Stimulated activated CD8-positive, alpha-beta memory T cell treated with anti-CD3 and anti-CD28 coated beads, Interleukin-7, amount 100 ng/mL, for 48 hours (primary cell): ENCODE data around the gene BCAR3.

Experiments
- DNase-seq, 2 donors: peaks; one replicate each; pipeline ENCODE4 v3.0.0-alpha.2; 2020; ENCODE audit warnings: low read depth in 1 of 2; ENCODE audit errors: extremely low read depth in 1 of 2

The BCAR3 gene

DNA sequence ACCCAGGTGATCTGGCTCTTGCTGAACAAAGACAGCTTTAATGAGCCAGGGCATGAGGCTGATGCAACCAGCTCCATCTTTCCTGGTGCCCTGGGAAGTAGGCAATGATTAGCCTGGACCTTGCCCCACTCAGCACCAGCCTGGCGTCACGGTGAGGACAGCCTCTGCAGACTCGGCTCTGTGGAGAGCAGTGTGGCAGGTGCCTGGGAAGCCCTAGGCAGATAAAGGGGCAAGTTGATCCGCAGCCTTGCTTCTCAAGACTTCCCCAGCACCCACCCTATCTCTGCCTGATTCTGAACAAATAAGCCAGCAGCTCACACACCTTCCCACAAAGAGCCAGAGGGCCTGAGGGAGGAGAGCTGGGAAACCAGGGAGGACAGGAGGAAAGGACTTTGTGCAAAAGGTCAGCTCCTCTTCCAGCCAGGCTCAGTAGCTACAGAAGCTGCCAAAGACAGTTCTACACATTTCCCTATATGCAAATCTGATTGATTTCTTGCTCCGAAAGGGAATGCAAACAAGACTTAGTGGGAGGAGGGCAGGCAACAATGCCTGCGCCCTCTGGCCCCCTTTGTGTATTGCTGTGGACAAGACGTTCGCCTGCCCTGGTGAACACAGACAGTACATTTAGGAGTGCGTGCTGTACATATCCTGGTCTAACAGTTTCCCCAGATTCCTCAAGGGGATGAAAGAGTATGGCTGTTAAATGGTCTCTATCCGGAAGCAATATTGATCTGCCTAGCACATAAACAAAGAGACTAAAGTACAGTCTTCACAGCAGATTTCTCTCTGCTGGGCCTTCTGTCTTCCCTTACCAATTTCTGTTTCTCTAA lies 63.8 kb downstream of the BCAR3 start:
- DNase-seq, result no peak

DNA sequence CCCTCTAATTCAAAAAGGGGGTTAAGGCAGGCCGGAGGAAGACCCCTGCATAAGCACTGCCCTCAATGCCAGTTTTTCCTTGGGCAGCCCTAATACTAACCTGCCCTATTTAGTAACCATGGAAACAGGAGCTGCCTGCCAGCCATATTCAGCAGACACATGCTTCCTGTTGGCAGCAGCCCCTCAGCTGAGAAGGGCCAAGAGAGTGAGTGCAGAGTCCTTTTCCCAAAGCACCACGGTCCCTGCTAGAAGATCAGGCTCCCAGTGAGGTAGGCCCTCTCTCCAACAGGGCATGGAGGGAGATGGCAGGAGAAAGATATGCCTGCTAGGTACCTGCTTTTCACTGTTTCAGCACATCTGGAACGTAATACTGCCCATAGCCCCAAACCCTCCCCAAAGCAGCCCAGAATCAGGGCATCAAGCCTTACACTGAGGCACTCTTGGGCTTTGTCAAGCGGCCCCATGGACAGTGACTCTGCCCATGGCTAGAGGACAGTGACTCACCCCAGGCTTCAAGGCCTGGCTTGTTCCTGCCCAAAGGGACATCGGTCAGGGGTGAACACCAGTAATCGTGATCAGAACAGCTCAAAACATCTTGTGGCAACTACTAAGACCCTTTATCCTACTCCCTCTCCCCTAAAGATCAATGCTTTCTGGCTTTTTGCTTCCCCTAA lies 64.5 kb downstream of the BCAR3 start:
- DNase-seq, result no peak

DNA sequence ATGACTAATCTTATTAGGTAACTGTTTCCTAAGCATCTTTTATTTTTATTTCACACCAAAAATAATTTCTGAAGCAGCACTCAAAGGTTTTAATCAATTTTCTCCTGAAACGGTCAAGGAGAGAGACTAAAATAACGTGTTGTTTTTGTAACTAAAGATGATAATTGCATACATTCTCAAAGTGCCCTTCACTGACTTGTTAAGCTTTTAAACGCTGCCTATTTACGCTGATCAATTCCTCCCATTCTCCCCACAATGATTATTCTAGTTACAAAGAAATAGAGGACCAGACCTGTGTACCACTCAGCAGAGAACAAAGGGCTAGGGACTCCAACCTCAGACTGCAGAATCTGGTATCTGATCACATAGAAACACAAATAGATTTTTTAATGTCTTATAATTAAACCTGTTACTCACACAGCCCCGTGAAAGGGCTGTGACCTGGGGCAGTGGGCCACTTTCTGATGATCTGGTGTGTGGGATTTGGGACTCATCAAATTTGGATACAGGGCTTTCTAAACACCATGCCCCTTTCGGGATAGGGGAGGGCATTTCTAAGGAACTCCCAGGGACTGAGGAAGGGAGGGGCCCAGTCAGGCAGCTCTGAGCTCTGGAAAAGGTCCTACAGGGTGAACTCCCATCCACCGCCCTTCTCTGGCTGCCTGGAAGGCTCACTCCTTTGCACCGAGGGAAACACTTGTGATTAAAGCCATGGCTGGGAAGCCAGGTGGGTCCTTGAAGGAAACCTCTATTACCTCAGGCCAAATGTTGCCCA lies 65.2 kb downstream of the BCAR3 start:
- DNase-seq, result no peak

DNA sequence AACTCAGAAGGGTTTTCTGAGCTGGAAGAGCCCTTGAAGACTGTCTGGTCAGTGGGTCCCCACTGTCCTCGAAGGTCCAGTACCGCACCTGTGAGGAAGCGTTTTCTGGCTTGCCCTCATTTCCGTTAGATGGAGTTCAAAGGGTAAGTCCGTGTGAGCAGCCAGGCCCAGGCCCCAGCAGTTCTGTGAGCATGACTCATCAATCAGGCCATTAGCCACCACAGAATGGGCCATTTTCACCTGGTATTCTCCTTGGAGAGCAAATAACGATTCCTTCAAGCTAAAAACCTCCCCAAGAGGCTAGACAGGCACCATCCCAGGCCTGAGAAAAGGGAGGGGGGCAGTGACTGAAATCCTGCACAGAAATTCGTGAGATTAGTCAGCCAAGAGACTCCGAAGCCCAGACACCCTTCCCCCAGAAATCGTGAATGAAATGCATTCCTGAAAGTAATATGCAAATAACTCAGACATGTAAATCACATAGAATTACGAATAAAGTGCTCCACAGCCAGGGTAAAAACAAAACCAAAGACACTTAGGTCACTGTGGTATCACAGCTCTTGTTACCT lies 66.0 kb downstream of the BCAR3 start:
- peak in 1 of 2 donors; percentile 62 for DNase-seq

DNA sequence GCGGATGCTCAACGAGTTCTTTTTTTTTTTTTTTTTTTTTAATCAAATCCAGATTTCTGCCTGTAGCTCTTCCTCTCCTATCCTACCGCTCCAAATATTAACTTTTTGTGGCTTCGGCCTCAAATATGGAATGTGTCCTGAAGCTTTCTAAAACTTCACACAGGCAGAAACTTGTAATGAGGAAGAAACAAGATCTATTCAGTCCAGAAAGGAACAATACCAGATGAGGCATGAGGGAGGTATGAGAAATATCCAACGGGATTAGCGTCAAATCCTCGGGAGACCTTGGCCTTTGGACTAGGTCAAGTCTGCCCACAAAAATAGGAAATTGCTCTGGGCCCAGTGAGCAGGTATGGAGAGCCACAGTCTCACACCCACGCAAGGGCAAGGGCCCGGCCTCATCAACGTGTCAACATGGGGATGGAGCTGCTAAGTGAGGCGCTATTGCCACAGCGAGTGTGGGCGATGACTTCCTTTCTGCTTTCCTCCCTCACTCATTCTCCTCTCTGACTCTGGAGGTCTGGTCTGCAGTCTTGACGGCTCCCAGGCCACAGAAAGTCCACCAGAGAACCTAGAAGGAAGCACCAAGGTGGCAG lies 66.6 kb downstream of the BCAR3 start:
- DNase-seq, result peak; percentile 56 to 63

DNA sequence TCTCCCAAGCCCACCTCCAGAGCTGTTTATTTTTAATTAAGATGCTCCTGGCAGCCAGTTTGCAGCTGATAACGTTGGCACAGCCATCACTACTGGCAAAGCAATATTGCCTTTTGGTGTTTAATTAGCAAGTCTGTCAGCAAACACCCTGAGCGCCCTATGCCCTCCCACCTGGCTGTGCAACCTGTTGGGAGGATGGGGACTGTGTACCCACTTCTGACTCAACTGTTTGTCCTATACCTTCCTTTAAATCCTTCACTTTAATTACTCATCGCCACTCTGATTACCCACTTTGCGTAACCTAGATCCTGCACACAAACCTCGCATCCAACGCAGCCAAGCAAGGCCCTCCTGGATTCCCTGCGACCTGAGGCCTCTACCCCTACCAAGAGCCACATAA lies 67.1 kb downstream of the BCAR3 start:
- no peak for DNase-seq

DNA sequence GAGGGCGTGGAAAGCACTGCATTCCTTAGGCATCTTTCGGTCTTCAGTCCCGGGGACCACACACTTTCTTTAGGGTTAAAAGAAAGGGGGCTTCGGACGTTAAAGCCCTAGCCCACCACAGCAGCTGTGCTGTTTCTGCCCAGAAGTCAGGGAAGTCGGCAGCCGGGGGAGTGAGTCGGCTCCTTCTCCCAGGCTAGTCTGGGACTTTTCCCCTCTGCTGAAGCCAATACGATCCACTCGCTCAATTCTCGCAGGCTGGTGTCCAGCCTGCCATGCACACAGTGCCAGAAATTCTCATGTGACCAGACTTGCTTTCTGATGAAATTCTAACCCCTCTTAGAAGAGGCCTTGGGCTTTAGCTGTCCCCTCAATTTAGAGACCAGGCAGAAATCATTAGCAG lies 67.7 kb downstream of the BCAR3 start:
- DNase-seq, result no peak

DNA sequence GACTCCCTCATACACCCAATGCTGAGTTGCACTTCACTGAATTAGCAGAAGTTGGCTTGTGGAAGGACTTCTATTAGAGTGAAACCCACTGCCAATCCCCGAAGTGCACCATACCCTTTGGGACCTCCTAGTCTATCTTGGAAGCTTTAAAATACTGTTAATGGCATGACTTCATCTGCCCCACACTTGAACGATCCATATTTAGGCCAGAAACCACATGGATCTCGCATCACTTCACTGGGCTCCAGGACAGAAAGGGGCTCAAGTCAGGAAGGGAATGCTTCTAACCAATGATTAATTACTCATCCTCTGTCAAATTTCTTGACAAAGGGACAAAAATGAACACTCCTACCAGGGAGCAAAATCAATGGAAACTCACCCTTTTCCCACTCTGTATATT lies 69.1 kb downstream of the BCAR3 start:
- DNase-seq, result no peak

DNA sequence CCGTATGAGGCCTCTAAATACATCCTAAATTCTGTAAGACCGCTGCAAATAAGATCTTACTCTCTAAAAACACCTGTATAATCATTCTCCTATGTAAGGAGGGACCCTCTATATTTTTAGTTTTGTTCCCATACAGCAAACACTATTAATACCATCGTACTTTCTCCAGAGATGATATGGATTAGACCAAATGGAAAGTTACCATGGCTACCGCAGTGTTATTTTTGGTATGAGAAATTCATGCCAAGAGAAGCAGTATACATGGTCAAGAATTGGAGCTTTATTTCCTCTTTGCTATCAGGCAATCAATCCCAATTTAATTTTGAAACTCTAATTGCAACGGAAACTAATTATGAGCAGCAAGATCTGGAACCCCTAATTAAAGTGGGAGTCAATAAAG lies 70.0 kb downstream of the BCAR3 start:
- DNase-seq, result no peak

DNA sequence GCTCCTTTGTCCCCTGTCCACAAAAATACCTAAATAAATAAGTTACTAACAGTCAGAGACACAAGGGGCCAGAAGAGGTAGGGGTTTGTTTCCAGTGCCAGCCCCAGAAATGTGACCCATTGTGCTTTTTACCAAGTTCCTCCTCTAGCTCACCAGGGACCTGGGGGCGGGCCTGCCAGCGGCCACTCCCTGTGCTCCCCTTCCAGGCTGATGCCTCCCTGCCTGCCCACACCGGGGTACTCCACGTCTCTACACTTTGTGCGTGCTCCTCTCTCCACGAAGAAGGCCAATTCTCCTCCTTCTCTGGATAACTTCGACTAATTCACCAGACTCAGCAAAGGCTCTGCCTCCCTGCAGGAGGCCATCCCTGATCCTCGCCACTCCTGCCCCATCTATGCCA lies 72.1 kb downstream of the BCAR3 start:
- DNase-seq, result no peak

DNA sequence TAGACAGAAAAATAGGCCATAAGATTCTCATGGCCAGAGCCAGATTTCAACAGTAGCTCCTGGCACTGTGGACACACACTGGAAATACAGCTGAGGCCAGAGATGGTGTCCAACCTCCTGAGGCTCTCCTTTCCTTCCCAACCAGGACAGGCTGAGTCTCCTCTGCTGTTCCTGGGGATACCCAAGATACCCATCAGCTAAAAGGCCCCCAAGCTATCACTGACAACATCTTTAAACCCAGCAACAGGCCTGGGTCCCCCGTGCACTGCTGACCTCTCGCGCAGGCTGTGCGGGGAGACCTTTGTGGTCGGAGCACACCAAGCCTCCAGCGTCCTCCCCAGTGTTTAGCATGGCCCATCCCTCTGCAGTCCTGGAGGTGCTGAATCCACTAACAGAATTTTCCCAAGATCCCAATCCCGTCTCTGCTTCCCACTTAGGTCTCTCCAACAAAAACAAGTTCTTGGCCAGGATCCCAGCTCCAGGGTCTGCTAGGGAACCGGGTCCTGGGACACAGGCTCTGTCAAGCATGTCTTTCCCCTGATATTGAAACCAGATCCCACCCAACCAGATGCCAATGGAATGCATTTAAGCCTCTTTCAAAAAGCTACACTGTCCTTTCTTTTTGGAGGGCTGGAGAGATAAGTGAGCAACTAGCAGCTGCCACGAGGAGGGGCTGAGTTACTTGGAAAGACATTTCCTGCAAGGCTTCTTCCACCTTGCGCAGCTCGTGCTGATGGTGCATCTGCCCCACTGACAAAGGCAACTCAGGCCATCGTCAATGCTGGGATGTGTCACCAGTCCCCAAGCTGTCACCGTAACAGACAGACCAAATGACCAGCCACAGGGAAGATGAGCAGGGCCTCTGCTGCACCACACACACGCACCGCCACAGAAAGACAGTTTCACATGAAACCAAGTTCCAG lies 73.2 kb downstream of the BCAR3 start:
- peak in 1 of 2 donors; percentile 11 for DNase-seq

DNA sequence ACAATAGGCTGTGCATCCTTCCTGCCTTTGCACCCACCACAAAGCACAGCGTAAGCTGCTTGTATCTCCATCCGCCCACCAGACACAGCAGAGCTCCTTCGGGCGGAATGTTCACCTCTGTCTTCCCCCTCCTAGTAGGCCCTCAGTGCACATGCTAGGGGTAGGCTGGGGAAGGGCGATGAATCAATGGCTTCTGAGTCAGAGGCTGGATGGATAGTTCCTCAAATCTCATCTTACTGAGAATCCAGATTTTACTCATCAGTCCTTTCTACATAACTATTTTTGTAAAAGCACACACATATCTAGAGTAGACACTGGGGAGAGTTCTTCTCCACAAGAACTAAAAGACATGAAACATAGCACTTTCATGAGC lies 73.8 kb downstream of the BCAR3 start:
- DNase-seq, result peak in 1 of 2 donors; percentile 74

DNA sequence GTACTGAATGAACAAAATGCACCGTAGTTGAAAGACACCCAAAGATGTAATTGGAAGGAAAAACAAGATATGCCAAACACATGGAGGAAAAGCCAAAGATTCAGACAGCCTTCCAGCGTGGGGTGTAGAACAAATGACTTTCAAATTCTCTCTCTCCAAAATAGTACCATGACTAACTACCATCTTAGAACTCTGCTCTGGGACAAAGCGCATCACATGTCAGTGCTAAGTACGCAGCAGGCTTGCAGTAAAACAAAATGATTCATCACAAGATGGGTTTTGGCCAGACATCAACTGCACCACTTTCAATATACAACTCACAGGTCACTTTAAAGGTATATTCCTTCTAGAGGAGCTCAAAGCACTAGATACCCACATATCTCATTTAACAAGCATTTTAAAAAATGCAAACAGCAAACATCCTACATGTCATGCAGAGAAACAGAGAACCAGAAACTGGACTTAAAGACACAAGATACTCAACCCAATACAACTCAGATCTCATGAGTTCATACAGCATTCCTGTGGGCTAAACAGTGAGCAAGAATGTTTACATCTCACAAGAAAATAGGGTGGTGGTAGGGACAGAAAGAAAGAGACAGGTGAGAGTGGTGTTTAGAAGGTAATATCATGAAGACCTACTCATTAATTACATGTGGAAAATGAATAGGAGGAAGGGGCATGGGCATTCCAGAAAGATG lies 75.7 kb downstream of the BCAR3 start:
- DNase-seq, result no peak

DNA sequence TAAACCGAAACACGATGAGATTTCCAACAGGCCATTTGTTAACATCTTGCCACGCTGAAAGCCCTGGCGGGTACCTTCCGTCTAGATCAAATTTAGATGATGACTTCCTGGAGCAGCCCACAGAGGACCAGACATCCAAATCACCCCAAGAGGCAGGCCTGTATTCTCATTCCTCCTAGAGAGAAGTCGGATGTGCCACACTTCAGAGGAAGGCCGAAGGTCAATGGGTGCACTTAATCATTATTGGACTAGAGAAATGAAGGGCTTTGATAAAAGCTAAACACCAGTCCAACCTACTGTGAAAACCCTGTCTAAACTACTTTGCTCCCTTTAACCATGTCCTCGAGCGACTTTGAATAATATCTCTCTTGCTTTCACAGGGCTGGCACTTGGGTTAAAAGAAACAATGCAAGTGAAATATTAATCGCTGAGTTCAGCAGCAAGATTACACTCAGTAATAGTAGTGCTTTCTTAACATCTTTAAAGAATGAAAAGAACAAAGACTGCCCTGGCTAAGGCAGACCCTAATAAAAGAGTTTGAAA lies 76.5 kb downstream of the BCAR3 start:
- DNase-seq, result no peak

DNA sequence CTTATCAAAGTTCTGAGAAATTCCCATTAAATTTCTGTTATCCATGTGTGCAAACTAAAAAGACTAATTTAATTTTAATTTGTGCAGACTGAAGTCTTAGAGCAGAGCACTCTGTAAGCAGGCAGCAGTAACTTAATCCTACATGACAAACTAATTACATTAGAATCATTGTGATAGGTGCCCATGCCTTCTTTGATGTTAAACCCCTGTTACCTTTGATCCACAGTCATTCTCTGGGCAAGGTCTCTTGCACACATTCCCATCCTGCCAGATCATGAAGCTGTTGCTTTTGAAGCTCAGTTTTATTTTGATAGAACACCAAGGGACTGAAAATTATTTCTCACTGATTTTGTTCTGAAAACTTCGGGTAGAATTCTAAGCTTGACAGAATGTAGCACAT lies 77.2 kb downstream of the BCAR3 start:
- no peak for DNase-seq

DNA sequence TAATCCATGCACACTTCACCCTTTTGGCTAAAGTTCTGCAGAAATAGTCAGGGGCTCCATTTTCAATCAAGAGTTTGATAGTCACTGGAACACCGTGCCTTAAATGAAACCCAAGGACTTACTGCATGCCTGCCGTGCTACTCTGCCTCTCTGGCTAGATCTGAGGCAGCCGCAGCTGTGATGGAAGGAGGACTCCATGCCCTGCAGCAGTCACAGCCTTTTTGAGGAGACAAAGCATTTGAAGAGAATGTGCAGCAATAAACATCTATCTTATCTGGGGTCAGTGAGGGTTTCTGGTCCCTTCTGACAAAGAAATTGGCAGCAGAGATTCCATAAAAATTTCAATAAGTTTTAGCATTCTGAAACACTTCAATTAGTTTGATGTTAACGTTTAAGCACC lies 78.0 kb downstream of the BCAR3 start:
- DNase-seq, result no peak

DNA sequence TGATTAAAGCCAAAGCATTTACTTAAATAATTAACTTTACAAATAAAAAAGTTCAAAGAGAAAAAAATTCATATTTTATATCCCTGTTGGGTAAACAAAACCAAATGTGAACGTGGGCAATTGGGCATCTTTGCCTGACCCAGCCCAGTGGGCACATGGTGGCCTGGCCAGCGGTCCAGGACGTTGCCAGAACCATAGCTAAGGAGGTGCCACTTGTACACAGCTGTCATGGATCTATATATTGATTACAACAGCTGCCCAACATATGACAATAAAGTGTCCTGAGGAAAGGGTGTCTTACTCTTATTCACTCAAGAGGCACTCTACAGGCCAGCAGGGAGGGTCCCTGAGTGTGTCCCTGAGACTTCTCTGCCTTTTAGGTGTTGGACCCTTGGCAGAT lies 78.5 kb downstream of the BCAR3 start:
- DNase-seq, result no peak

DNA sequence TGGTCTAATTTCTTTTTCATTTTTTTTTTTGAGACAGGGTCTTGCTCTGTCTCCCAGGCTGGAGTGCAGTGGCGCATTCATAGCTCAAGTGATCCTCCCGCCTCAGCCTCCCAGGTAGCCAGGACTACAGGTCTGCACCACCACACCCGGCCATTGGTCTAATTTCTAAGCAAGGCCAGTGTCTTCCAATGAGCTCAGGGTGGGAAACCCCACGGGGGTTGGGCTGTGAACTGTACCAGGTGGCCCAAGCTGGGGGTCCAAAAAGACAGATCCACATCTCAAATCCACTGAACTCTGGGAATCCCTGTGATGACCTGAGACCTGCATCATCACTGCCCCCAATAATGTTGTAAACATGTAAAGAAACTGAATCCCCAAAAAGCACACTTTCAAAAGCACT lies 79.5 kb downstream of the BCAR3 start:
- DNase-seq, result no peak

DNA sequence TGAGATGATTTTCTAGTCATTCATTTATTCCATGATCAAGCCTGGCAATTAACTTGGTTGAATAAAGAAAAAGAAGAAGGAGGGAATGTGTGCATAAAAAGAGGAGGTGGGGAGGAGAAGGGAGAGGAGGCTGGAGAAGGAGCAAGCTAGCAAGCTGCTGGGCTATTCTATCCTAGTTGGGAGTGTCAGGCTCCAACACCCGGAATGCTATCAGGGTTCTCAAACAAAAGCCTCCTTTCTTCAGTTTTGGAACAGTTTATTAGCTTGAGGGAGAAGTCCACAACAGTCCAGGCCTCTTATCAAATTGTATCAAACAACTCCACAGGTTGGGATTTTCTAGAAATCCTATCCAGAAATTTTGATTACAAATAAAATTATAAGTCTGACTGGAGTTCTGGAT lies 80.0 kb downstream of the BCAR3 start:
- DNase-seq, result no peak
